SKM-1 treated with dmso at 0.1 percent for 144 hours (cell line): ENCODE data around the gene PITPNB.

Experiments used
- DNase-seq: peaks from one replicate; lab custom pipeline; 2025; ENCODE audit not compliant: unreplicated experiment; lab: John Stamatoyannopoulos, UW

Gene PITPNB

DNA sequence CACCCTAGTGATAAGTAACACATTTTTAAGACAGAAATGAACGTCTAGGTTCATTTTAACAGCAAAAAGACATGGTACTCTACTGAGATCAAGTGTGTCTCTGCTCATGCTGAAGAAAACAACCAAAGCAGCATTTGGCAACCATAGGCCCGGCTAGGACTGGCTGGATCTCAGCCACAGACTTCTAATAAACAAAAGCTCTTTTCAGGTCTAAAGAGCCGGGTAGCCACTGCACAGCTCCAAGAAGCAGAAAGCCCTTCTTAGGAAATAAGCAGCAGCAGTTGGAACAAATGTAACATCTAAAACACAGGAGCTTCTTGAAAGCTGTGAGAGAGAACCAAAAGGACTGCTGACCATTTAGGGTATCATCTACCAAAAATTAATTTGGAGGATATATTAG lies 37.6 kb downstream of the PITPNB start:
- DNase-seq, result no peak

DNA sequence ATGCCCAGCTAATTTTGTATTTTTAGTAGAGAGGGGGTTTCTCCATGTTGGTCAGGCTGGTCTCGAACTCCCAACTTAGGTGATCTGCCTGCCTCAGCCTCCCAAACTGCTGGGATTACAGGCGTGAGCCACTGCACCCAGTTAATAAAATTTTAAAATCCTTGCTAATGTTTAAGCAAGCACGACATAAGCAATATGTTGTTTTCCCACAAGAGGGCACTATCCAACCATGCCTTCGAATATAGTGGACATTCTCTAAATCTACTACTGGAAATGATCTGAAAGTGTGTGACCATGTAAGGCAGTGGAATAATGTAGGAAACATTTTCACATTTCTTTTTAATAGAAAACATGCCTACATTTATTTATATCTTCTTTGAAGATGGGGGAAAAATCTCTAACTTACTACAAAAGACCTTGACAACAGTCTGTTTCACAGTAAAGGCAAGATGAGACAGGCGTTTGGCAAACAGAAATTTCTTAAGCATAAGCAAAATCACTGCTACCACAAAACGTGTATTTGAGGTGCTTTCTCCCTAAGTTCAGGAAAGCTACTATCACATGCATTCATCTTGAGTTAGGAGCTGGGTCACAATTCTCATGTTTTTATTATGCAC lies 38.2 kb downstream of the PITPNB start:
- DNase-seq, result peak; percentile 29

DNA sequence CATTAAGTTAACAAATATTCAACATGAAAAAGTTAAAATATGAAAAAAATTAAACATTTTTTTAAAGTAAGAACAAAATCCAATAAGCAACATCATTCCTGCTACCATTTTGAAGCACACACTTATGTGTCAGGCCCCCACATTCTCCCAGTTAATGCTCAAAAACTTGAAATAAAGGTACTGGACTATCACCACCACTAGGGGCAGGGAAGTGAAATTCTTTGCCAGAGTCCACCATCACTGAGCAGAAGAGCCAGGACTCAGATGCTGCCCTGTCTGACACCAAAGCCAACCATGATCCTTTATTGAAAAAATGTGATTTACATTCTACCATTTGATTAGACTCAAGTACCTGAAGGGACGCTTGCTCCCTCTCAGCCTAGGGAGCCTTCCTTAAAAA lies 39.1 kb downstream of the PITPNB start:
- DNase-seq, result peak; percentile 8

DNA sequence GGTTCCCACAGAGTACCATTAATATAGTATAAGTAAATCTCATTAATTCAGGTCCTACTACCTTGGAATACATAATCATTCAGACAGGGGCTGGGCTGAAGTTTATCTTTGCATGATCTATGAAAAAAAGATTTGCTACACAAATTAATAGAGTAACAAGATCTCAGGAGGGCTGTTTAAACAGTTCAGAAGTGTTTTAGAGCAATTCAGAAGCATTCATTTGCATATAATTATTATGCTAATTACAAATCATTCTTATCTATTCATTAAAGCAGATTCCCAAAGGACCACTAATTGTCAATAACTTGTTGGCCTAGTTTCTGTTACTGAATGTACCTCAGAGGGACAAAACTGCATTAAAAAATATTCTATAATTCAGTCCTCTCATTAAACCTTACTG lies 40.5 kb downstream of the PITPNB start:
- DNase-seq, result no peak

DNA sequence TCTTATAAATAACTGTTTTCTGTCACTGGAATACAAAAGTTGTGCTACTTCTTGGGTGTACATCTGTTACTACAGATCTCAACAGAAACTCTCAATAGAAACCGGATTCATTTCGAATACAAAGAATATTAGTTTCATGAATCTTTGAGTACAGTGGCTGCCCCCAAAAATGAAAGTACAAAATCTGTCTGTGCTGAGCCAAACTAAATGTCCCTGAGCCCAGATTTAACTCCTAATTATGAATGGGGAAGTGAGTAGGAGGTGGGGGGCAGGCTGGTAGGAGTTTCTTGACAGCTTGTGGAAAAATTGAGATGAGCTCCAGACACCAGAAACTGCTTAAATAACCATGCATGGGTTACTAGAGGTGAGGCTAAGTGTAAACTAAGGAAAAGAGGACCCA lies 41.6 kb downstream of the PITPNB start:
- DNase-seq, result no peak

DNA sequence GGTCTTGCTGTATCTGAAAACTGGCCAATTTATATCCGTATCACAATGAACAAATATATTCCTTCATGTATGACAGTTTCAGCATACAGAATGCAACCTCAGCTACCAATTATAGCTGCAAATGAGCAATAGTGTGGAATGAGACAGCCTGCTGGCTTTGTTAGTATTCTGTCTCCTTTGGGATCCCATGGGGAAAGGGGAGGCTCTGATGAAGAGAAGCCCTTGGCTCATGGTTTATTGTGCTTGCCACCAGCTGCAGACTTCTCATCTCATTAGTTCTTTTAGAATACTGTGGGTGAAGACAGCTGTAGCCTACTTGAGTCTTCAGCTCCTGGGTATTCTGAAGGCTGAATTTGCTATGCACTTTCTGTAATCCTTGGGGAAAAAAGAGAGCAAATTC lies 42.4 kb downstream of the PITPNB start:
- no peak for DNase-seq

DNA sequence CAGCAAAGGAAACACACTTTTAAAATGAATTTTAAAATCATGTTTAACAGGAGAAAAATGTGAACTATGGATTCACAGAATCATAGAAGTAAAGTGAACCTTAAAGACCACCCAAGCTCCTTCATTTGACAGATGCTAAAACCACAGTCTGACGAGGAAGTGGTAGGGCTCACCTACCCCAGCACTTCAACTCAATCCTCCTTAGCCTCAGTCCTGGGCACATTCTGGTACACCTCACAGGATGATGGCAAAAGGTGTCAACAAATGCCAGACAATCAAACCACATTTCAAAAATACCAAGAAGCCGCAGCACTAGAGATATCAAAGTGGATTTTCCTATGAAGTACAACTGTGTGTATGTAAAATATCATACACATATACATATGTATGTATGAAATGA lies 43.1 kb downstream of the PITPNB start:
- no peak for DNase-seq

DNA sequence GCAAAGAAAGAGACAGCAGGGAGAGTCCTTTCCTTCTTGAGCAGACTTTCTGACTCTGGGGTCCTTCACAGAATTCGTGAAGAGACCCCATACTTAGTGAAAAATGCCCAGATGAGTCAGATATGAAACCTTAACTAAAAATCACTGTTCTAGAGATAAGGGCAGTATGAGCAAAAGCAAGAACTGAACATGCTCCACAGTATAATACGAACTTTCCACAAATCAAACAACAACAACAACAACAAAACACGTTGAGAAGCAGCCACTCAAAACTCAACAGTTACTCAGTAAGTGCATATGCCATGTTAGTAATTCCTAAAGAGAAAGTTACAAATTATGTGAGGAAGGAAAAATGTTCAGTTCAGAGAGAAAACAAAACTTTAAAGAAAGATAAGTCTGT lies 44.3 kb downstream of the PITPNB start:
- no peak for DNase-seq

DNA sequence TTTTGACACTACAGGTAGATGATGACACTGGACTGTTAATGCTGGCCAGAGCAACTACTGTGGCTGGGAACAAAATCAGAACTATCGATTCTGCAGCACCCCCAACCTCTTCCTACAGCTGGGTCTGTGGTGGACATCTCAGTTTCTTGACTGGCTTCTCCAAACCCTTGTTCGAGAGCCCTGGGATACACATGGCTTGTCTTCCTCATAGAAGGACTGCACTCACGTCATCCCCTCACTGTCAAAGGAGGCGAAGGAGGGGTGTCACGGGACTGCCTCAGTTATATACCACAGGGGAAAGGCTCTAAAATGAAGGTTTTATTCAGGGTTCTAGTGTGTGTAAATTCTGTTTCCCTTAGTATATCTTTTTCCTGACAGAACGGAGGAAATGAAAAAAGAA lies 44.9 kb downstream of the PITPNB start:
- no peak for DNase-seq

DNA sequence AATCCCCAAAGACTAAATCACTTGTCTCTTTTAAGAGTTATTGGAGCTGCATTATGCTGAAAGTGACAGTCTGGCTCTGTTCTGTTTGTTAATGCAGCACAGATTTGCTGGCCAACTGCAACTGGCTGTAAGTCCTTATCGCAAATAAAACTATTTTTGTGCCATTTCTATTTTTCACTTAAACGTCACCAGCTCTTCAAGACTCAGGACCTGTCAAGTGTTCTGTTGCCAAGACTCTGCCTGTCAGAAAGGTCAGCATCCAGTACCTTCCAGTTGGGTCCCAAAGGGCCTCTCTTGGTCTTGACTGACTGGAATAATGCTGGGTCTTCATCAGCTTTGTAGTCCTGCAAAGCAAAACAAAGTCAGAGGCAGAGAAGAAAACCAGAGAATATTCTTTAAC lies 45.6 kb downstream of the PITPNB start:
- no peak for DNase-seq

DNA sequence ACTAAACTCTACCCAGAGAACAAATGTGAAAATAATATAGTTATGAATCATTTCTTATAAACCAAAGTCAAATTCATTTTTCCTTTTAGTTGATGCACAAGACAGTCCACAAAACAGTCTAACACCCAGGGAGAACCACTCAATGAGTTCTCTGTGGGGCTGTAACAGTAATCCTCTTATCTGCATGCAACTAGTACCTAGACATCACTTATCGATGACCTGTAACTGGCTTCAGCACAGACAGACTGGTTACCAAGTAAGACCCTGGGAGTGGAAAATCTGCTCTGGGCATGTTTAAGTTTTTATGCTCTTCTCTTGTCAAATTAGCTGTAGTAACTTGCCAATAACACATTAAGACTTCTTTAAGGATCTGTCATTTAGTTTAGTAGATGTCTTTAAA lies 46.6 kb downstream of the PITPNB start:
- DNase-seq, result no peak

DNA sequence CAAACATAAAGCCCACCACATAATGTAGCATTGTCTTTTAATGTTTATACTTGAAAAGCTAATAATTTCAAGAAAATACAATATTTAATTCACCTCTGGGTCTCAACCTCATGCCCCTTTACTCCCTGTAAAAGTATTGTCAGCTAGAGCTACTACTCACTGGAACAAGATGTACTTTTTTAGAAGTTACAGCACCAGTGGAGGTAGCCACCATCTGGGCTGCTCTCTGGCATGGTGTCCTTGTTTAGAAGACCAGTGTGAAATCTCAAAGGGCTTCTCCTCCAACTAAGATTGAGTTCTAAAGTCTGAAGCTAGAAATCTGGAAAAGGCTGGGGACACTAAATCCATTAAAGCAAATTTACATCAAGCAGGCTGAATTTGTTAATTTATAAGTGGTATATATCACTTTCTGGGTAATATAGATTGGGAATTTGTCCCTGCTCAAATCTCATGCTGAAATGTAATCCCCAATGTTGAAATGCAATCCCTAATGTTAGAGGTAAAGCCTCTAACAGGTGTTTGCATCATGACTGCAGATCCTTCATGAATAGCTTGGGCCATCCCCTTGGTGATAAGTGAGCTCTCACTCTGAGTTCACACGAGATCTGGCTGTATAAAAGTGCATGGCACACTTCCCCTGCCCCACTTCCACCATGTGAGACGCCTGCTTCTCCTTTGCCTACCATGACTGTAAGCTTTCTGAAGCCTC lies 47.6 kb downstream of the PITPNB start:
- no peak for DNase-seq

DNA sequence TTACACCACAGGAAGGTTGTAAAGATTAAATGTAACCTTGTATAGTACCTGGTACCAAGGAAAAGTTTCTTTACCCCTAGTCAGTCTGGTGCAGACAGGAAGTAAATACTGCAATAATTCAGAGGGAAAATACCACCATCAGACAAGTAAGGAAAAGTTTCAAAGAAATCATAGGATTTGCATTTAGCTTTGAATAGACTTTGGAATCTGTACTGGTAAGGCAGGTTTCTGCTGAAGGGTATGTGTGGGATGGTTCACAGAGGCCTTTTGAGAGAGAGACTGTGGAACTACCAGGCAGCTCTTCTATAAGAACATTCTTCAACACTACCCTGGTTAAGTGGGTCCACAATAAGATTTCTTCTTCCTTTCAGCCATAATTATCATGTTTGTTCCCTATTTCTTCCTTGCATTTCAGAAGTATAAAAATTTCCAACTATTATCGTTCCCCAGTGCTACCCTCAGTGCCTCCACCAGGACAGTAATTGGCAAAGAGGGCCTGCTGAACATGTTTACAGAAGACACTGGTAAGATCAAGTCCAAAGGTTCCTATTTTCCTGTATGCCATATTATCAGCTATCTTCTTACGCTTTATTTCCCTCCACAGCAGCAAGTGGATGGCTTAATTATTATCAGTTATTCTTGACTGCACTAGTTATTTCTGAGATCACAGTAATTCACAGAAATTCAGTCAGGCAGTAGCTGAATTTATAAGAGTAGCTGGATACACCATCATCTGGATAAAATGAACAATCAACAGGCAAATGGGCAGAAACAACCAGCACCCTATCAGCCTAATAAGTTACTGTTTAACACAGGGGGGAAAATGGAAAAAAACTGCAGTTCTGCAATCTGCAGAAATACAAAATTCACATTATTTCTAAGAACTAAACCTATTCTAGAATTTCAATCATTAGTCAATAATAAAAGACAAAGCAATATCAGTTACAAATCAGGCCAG lies 48.5 kb downstream of the PITPNB start:
- DNase-seq, result no peak

DNA sequence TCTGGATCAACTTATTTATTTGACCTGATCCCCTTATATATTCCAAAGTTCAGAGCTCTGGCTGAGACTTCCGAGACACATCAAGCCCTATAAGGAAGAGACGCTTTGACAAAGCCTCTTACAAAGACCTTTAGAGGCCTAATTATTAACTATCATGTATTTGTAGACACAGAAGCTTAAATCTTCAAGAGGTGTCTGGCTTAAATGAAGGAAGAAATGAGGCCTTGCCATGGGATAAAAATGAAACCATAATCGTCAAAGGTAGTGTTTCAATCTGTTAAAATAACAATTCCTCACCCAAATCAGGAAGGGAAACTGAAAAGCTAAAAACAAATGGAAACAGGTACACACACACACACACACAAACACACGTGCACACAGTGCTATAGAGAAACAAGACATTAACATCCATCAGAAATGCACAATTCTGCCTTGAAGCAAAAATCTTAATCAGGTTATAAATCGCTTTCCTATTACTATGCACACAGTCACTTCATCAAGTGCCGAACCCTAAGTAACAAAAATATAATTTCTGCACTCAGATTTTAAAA lies 50.2 kb downstream of the PITPNB start:
- DNase-seq, result no peak

DNA sequence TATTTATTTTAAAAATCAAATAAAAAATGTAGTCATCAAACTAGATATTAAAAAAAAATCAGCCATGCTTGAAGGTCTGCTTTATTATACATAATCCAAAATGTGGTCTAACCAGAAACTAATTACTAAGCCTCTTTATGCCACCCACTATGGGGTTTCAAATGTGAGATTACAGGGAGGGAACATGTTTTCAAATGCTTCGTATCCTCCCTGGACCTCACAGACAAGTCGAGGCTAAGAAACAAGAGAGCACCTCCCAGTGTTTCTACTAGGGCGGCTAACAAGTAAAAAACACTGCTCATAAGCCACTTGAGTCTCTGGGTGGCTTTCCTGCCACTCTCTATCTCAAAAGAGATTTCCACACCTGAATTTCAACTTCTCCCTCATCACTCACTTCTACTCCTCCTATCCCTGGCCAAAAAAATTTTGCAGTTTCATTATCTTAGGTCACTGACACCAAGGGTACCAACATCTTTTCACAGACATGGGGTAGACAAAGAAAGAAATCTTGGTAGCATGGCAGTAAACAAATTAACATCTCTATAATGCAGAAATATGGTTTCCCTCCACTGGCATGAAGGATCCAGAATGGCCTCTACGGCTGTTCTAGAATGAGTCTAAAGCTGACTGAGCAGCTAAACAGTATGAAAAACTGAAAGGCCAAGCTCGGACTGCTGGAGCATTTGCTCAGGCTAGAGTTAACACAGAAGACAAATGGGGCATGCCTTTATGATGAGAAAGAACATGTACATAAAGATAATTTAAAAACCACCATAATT lies 50.9 kb downstream of the PITPNB start:
- DNase-seq, result no peak

DNA sequence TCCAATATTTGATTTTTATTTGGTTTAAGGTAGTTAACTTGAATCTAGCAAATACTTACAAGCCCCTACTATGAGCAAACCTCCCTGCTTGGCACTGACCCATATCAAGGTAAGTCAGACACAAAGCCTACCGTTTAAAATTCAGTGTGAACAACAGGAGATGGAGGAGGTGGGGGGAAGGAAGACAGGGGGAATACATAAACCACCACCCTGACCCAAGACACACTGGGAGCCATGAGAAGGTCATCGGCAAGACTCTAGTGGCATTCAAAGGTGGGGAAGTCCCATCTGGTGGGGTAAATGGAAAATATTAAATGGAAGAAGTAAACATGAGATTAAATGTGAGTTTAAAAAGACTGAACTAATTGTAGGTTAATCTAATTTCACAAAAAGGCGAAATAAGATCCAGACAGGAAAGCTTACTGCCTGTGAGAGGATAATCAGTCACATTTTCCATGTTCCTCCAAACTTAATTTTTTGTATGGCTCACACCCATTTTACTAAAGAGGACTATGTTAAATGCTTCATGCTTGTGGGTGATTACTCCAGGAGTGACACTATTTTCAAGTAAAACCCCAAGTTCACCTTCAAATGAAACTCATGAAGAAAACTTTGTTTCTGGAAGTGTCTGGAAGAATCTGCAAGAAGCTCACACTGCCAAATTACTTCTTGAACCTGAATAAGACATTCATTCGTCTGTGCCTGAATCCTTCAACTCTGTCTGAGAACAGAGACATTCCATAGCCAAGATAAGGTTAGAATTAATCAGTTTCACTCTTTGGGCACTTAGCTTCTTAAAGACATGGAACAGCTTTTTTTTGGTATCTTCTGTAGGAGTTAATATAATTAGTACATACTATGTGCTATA lies 51.7 kb downstream of the PITPNB start:
- DNase-seq, result no peak

DNA sequence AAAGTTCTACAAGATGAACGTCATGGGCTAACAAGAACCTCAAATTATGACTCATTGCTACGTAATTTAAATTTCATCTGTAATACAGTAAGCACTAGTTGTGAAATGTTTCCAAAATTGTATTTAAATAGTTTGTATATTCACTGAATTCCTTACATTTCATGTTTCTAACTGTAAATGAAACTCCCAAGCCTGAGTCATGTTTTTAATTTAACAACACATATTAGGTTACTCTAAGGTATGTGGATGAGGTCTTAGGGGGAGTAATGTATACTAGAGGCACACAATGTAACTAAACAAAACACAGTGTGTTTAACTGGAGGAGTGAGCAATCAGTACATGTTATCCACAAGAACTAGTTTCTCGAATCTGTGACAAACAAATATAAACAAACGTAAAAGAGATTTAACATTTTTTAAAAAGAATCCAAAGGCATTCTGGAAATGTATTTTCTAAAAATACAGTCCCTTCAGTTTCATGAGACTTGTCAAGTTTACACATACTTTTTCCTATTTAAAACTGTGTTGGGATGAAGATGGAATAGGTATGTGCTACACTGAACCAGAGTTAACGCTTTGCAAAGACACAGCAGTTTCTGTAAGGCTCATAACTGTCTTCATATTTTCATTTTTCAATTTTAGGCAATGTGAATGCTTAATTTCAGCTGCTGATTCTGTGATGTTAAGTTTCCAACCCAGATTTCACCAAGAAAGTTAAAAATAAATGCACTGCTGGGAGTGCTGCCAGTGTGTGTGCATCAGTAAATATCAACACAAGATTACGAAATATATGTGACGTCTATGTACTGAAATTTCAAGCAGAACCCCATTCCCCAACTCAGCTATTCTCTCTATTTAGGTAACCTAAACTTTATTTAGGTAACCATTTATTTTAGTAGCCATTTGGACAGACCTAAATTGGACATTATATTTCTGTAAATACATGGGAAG lies 52.6 kb downstream of the PITPNB start:
- no peak for DNase-seq

DNA sequence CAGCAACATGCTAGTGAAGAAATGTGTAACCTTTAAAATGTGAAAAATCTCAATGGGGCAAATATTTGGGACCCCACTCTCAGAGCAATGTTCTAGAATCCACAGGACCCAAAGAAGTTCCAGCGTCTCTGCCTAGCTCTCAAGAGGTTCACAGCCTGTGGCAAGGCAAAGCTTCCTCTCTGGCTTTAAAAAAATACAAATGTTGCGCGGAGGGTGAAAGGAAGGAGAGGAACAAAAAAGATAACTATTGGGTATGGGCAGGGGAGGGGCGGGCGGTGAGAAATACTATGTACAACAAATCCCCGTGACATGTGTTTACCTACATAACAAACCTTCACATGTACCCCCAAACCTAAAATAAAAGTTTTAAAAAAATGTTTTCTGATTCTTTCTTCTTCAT lies 53.6 kb downstream of the PITPNB start:
- DNase-seq, result no peak

DNA sequence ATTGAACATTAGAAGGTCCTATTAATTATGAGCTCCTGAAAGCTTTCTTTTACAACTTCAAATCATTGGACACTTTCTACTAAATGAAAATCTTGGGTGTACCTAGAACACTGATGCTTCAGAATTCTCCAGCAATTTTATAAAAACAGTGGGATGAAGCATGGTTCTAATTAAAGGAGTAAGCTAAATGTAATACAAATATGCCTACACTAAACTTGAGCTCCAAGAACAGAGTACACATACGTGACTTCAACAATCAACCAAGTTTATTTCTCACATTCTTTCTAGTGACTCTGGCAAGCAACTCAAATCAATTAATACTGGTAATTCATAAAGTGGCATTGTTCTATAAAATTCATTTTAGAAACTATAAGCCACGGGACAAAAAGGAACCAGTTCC lies 55.5 kb downstream of the PITPNB start:
- DNase-seq, result no peak
